PC-9 (cell line): ENCODE data around the gene B9D1.

Source experiments
- CTCF ChIP-seq: fragments of 200-600 bp; sonication (generic); conservative IDR thresholded peaks from 2 replicates; pipeline ENCODE4 v1.6.1; 2017; ENCODE audit warnings: mixed run types, antibody characterized with exemption, mild to moderate bottlenecking, moderate library complexity
- EZH2 ChIP-seq: fragments of 200-600 bp; sonication (generic); IDR thresholded peaks from 2 replicates; pipeline ENCODE4 v1.8.0; 2017; ENCODE audit warnings: antibody characterized with exemption, low read depth

DNA sequence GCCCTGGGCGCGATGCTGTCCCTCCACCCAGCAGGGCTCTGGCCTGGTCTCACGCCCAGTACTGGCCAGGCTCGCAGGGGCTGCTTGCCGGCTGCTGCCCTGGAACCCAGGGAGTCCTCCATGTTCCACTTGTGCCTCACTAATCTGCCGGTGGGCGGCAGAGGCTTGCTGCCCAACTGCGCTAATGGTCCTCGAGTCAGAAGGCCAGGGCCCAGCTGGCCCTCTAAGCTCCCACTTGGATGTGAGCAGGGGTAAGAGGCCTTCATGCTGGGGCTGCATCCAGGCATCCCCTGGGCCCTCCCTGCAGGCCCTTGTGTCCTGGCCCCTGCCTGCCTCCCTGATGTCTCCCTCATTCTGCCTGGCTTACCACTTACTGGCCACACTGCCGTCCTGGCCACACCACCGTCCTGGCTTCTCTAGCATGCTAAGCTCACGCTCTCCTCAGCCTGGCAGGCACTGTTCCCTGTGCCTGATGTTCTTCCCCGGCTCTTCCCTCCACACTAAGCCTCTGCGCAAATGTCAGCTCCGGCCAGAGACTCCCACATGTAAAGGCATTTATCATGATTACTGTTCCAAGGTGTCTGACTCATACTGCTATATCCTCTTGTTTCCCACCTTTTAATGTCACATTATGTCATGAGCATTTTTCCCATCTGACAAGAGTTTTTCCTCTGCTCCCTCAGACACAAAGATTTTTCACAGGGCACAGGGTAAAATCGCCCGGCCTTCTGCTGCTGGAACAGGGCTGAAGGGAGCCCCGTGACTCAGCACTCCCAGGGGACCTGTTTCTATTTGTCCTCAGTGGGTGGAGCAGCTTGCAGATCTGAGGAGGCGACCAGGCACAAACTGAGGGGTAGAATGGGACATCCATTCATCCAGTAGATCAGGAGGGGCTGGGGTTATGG is 15.9 kb downstream of the B9D1 start:
- TF ChIP-seq CTCF (no peak), EZH2 (no peak)
